Transverse colon (tissue), 4 donors: ENCODE data around the gene TCHP.

Source experiments
- CTCF ChIP-seq, 5 experiments: fragments of 200-600 bp in 3 of 5; fragments of 450-650 bp in 2 of 5; sonication (generic) in 3 of 5; IDR thresholded peaks; 1 replicate in 2 of 5; 2 replicates in 3 of 5; pipeline ENCODE4 v1.5.1; 2016 to 2017; ENCODE audit warnings: antibody characterized with exemption in 5 of 5, inconsistent platforms in 3 of 5, mild to moderate bottlenecking in 2 of 5, moderate library complexity in 1 of 5
- EP300 ChIP-seq: sonication (generic); formaldehyde crosslinking; IDR thresholded peaks from one replicate; pipeline ENCODE4 v1.6.1; 2017; ENCODE audit warnings: antibody characterized with exemption, low read depth
- POLR2A ChIP-seq: fragments of 450-650 bp; IDR thresholded peaks from one replicate; pipeline ENCODE4 v1.6.1; 2016; ENCODE audit warnings: antibody characterized with exemption, mild to moderate bottlenecking, moderate library complexity
- POLR2AphosphoS5 ChIP-seq, 3 donors: sonication (generic); formaldehyde crosslinking; IDR thresholded peaks; one replicate each; pipeline ENCODE4 v1.6.1; 2016; ENCODE audit warnings: antibody characterized with exemption in 3 of 3

GRCh38 chr12:109952873-109953272 is 52.8 kb downstream of the TCHP start:
- TF ChIP-seq POLR2AphosphoS5 (IDR thresholded peaks at IDR 0.05) (no peak), POLR2A (no peak), EP300 (no peak), CTCF (IDR thresholded peaks at IDR 0.05) (no peak)
